ENCODE data around the gene SKAP2.

- TF ChIP-seq CTCF (IDR thresholded peaks at IDR 0.05; ENCODE audit: borderline replicate concordance, extremely low read depth, low read length, poor library complexity, severe bottlenecking) (no peak), EZH2 (IDR thresholded peaks at IDR 0.05; ENCODE audit: borderline replicate concordance, low read depth, low read length, severe bottlenecking) (no peak)
Observed at GRCh38 chr7:26779978-26780595, 84.3 kb downstream of the SKAP2 start.
